ENCODE results near the gene CDC42BPG. TPM values are rescaled to one million over a fixed set of nuclear protein-coding genes. Genes with fewer than 3 reads are reported as not detected.
A peak's percentile ranks its signal among the peaks of the same experiment; 100 is the strongest.

Gene CDC42BPG
- total and polyA plus RNA-seq, 9 of the 15 experiments (the other 6 are each of a cell fraction or from before 2014, with no cell fraction given), result 0.04 to 8.8 (median 2.1) TPM

DNA sequence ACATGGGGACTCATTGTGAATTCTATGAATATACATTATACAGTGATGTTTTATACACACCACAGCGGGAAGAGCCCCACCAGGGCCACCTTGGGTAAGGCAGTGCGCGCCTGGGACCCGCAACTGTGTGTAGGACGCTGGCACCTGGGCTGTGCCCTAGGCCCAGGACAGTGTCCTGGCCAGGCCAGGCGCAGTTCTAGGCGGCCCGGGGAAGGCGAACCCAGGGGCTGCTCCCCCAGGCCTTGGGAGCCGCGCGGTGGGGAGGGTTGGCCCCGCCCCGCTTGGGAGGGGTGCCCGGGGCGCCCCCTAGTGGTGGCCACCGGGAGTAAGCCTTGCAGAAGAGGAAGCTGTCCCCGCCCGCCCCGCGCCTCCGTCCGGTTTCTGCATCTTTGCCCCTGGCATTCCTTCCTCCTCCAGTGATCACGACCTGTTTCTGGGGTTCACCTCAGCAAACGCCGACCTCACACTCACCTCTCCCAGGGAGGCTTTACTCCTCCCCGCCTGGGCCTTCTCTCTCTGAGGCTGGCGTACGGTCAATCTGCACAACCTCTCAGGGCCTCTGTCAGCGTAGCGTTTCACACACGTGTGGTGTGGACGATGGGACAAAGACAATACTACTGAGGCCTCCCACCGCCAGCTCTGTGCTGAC is 43.4 kb upstream of the CDC42BPG start (continued):
- TF ChIP-seq, protein P1, sequence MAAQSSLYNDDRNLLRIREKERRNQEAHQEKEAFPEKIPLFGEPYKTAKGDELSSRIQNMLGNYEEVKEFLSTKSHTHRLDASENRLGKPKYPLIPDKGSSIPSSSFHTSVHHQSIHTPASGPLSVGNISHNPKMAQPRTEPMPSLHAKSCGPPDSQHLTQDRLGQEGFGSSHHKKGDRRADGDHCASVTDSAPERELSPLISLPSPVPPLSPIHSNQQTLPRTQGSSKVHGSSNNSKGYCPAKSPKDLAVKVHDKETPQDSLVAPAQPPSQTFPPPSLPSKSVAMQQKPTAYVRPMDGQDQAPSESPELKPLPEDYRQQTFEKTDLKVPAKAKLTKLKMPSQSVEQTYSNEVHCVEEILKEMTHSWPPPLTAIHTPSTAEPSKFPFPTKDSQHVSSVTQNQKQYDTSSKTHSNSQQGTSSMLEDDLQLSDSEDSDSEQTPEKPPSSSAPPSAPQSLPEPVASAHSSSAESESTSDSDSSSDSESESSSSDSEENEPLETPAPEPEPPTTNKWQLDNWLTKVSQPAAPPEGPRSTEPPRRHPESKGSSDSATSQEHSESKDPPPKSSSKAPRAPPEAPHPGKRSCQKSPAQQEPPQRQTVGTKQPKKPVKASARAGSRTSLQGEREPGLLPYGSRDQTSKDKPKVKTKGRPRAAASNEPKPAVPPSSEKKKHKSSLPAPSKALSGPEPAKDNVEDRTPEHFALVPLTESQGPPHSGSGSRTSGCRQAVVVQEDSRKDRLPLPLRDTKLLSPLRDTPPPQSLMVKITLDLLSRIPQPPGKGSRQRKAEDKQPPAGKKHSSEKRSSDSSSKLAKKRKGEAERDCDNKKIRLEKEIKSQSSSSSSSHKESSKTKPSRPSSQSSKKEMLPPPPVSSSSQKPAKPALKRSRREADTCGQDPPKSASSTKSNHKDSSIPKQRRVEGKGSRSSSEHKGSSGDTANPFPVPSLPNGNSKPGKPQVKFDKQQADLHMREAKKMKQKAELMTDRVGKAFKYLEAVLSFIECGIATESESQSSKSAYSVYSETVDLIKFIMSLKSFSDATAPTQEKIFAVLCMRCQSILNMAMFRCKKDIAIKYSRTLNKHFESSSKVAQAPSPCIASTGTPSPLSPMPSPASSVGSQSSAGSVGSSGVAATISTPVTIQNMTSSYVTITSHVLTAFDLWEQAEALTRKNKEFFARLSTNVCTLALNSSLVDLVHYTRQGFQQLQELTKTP (IDR thresholded peaks at IDR 0.05; ENCODE audit: low read depth in 1 of 2, partially characterized antibody in 2 of 2), result no peak
- peak in 1 of 2 experiments; percentile 67; a peak in 1 of 4 replicates for TF ChIP-seq NONO (IDR thresholded peaks at IDR 0.05; ENCODE audit: low read depth in 2 of 2, low read length in 1 of 2)
- TF ChIP-seq ZNF592 (IDR thresholded peaks at IDR 0.05), result peak; percentile 58; the same call in 1 of the 2 replicates
- no peak for TF ChIP-seq UBTF (IDR thresholded peaks at IDR 0.05; ENCODE audit: borderline replicate concordance in 1 of 2, low read depth in 2 of 2, low read length in 2 of 2)
- TF ChIP-seq AFF4 (CRISPR knock-in tag; IDR thresholded peaks at IDR 0.05), result no peak
- no peak for TF ChIP-seq SMAD1 (IDR thresholded peaks at IDR 0.05; ENCODE audit: low read depth, low read length, partially characterized antibody)
- TF ChIP-seq YY1 (IDR thresholded peaks at IDR 0.05; ENCODE audit: borderline replicate concordance in 1 of 3, control insufficient read depth in 1 of 3, extremely low read depth in 1 of 3, insufficient read depth in 3 of 3, insufficient read length in 1 of 3, insufficient replicate concordance in 2 of 3, low read depth in 1 of 3, low read length in 2 of 3), result peak in 2 of 3 experiments; percentile 49 to 61
- TF ChIP-seq RBM17 (IDR thresholded peaks at IDR 0.05; ENCODE audit: borderline replicate concordance, low read depth, low read length), result no peak
- no peak for TF ChIP-seq MAFG (tag; conservative IDR thresholded peaks at IDR 0.05)

Data from K562 (cell line).